GM23338 (cell line): Measurements from ENCODE around the gene SHISAL1. TPM values are rescaled to one million over a fixed set of nuclear protein-coding genes. Genes with fewer than 3 reads are reported as not detected.

ENCODE experiments used
- ATAC-seq: fragments of 200-7000 bp; cut with Tn5 transposase; 3 replicates; pipeline ENCODE4 v1.9.1; 2020
- DNase-seq: peaks from one replicate; pipeline ENCODE4 v3.0.0-alpha.2; 2015; ENCODE audit warnings: low spot score
- H2AFZ ChIP-seq: fragments of 200-600 bp; sonication (generic); 2 replicates; pipeline ENCODE4 v1.8.0; 2016; ENCODE audit warnings: antibody characterized with exemption, mild to moderate bottlenecking, moderate library complexity
- H3F3A ChIP-seq: fragments of 200-600 bp; sonication (generic); replicated peaks from 2 replicates; pipeline ENCODE4 v1.8.0; 2017; ENCODE audit warnings: antibody characterized with exemption, mixed run types, low read depth
- H3K27ac ChIP-seq: fragments of 200-600 bp; sonication (generic); 2 replicates; pipeline ENCODE4 v1.6.1; 2016; ENCODE audit warnings: low read depth
- H3K27me3 ChIP-seq: fragments of 200-600 bp; sonication (generic); 2 replicates; pipeline ENCODE4 v1.8.0; 2016; ENCODE audit warnings: mild to moderate bottlenecking, mixed run types, moderate library complexity; ENCODE audit not compliant: insufficient read depth
- H3K36me3 ChIP-seq: fragments of 200-600 bp; sonication (generic); 2 replicates; pipeline ENCODE4 v1.8.0; 2016; ENCODE audit warnings: mild to moderate bottlenecking; ENCODE audit not compliant: insufficient read depth
- H3K4me1 ChIP-seq: fragments of 200-600 bp; sonication (generic); 2 replicates; pipeline ENCODE4 v1.8.0; 2016; ENCODE audit warnings: mild to moderate bottlenecking, moderate library complexity; ENCODE audit not compliant: insufficient read depth
- H3K4me2 ChIP-seq: fragments of 200-600 bp; sonication (generic); 2 replicates; pipeline ENCODE4 v1.7.1; 2017; ENCODE audit warnings: mixed run types
- H3K4me3 ChIP-seq: fragments of 200-600 bp; sonication (generic); 2 replicates; pipeline ENCODE4 v1.6.1; 2016; ENCODE audit warnings: mixed run types
- H3K79me2 ChIP-seq: fragments of 200-600 bp; sonication (generic); replicated peaks from 2 replicates; pipeline ENCODE4 v1.8.0; 2017; ENCODE audit warnings: mild to moderate bottlenecking; ENCODE audit not compliant: insufficient read depth
- H3K9me2 ChIP-seq: fragments of 200-600 bp; sonication (generic); 2 replicates; pipeline ENCODE4 v1.8.0; 2017; ENCODE audit not compliant: insufficient read depth
- H4K20me1 ChIP-seq: fragments of 200-600 bp; sonication (generic); replicated peaks from 2 replicates; pipeline ENCODE4 v1.8.0; 2017; ENCODE audit warnings: mild to moderate bottlenecking; ENCODE audit not compliant: insufficient read depth
- H3K27ac Mint-ChIP-seq: 2 replicates; pipeline ENCODE4 v1.8.0; 2020; ENCODE audit warnings: inconsistent platforms, mild to moderate bottlenecking, moderate library complexity, mixed read lengths
- H3K27me3 Mint-ChIP-seq: 3 replicates; pipeline ENCODE4 v1.8.0; 2022; ENCODE audit warnings: low read depth, mild to moderate bottlenecking, moderate library complexity, mixed read lengths, inconsistent platforms; ENCODE audit not compliant: insufficient read depth, poor library complexity
- H3K36me3 Mint-ChIP-seq: 3 replicates; pipeline ENCODE4 v1.8.0; 2021; ENCODE audit warnings: low read depth, mild to moderate bottlenecking, inconsistent platforms, moderate library complexity, mixed read lengths
- H3K4me1 Mint-ChIP-seq: 3 replicates; pipeline ENCODE4 v1.8.0; 2020; ENCODE audit warnings: mild to moderate bottlenecking, inconsistent platforms, mixed read lengths
- H3K4me3 Mint-ChIP-seq: 3 replicates; pipeline ENCODE4 v1.8.0; 2021; ENCODE audit warnings: moderate library complexity, mild to moderate bottlenecking, inconsistent platforms, mixed read lengths
- H3K9me3 Mint-ChIP-seq: 3 replicates; pipeline ENCODE4 v1.8.0; 2020; ENCODE audit warnings: moderate library complexity, mild to moderate bottlenecking, inconsistent platforms, mixed read lengths
- CREB1 ChIP-seq: fragments of 250-450 bp; sonication (Bioruptor Pico); IDR thresholded peaks from 2 replicates; pipeline ENCODE4 v1.5.0; 2020; ENCODE audit warnings: low read depth, mild to moderate bottlenecking, moderate library complexity
- CTCF ChIP-seq, 2 experiments: fragments of 200-600 bp in 1 of 2; sonication (generic) in 1 of 2; conservative IDR thresholded peaks; 2 replicates each; pipeline versions ENCODE4 v1.5.1 to v1.6.1; 2016 to 2017; ENCODE audit warnings: antibody characterized with exemption in 2 of 2, low read depth in 2 of 2, mild to moderate bottlenecking in 2 of 2, moderate library complexity in 1 of 2
- ETS1 ChIP-seq: IDR thresholded peaks from 2 replicates; pipeline ENCODE4 v1.6.1; 2016; ENCODE audit warnings: antibody characterized with exemption
- EZH2 ChIP-seq: fragments of 200-600 bp; sonication (generic); IDR thresholded peaks from one replicate; pipeline ENCODE4 v1.8.0; 2017; ENCODE audit warnings: antibody characterized with exemption, mild to moderate bottlenecking, low read depth; ENCODE audit not compliant: unreplicated experiment
- EZH2phosphoT487 ChIP-seq: fragments of 200-600 bp; sonication (generic); IDR thresholded peaks from one replicate; pipeline ENCODE4 v1.8.1; 2018; ENCODE audit warnings: antibody characterized with exemption; ENCODE audit not compliant: unreplicated experiment
- JUNB ChIP-seq: IDR thresholded peaks from one replicate; pipeline ENCODE4 v1.6.1; 2016; ENCODE audit warnings: antibody characterized with exemption; ENCODE audit not compliant: unreplicated experiment
- NANOG ChIP-seq: IDR thresholded peaks from 2 replicates; pipeline ENCODE4 v1.6.1; 2016; ENCODE audit warnings: antibody characterized with exemption, borderline replicate concordance
- POLR2AphosphoS5 ChIP-seq: IDR thresholded peaks from 2 replicates; pipeline ENCODE4 v1.6.1; 2016; ENCODE audit warnings: antibody characterized with exemption, low read depth
- REST ChIP-seq: IDR thresholded peaks from one replicate; pipeline ENCODE4 v1.6.1; 2018; ENCODE audit warnings: antibody characterized with exemption; ENCODE audit not compliant: unreplicated experiment
- STAT1 ChIP-seq: IDR thresholded peaks from one replicate; pipeline ENCODE4 v1.6.1; 2016; ENCODE audit warnings: antibody characterized with exemption; ENCODE audit not compliant: unreplicated experiment
- ZNF114 ChIP-seq: fragments of 250-450 bp; sonication (Bioruptor Pico); IDR thresholded peaks from 2 replicates; pipeline ENCODE4 v1.5.0; 2020; ENCODE audit warnings: mild to moderate bottlenecking, moderate library complexity
- ZNF331 ChIP-seq: fragments of 250-450 bp; sonication (Bioruptor Pico); IDR thresholded peaks from 2 replicates; pipeline ENCODE4 v1.5.0; 2020; ENCODE audit warnings: low read depth, mild to moderate bottlenecking, moderate library complexity
- ZNF462 ChIP-seq: fragments of 250-450 bp; sonication (Bioruptor Pico); IDR thresholded peaks from 2 replicates; pipeline ENCODE4 v1.5.0; 2020; ENCODE audit warnings: mild to moderate bottlenecking, moderate library complexity
- polyA plus RNA-seq: library from polyadenylated mRNA; unstranded; fragments of >200 nt; fragmentation: Nextera tagmentation; extraction: Ambion mirVana; gene quantifications from 2 replicates; pipeline ENCODE4 v1.2.1, GENCODE V29; 2016
- total RNA-seq: library from RNA; depleted of rRNA; stranded (reverse); fragments of >200 nt; shearing (Covaris generic); gene quantifications from 2 replicates; pipeline ENCODE4 v1.2.3, GENCODE V29; 2014

The SHISAL1 gene
- total and polyA plus RNA-seq, 2 experiments from 2014 or later, result 0.71 to 3.4 TPM

- Histone ChIP-seq H3K27me3 (no peaks in the 10 kb centered on the region), H3F3A (no peaks in the 10 kb centered on the region), H3K27ac (no peak overlapping the region), H3K4me2 (no peak overlapping the region), H3K9me2 (no peaks in the 10 kb centered on the region), H4K20me1 (no peaks in the 10 kb centered on the region), H3K4me1 (no peaks in the 10 kb centered on the region), H2AFZ (no peak overlapping the region), H3K4me3 (no peak overlapping the region), H3K79me2 (no peaks in the 10 kb centered on the region), H3K36me3 (no peaks in the 10 kb centered on the region)
- DNase-seq (no peak), ATAC-seq (no peak)
- no peak overlapping the region for H3K4me3 Mint-ChIP-seq
- peaks cover 6% of the 10 kb centered on the region for H3K27me3 Mint-ChIP-seq
- H3K4me1 Mint-ChIP-seq, result peaks cover 2% of the 10 kb centered on the region; the same call in 1 of the 3 replicates
- peaks cover 3% of the 10 kb centered on the region; the same call in 1 of the 3 replicates for H3K9me3 Mint-ChIP-seq
- H3K27ac Mint-ChIP-seq, result no peak overlapping the region
- TF ChIP-seq ETS1 (no peak), ZNF462 (CRISPR knock-in tag) (no peak), NANOG (no peak), ZNF331 (CRISPR knock-in tag) (no peak), JUNB (no peak), ZNF114 (no peak), POLR2AphosphoS5 (no peak), EZH2phosphoT487 (no peak), REST (no peak), EZH2 (no peak), CTCF (conservative IDR thresholded peaks at IDR 0.05; ENCODE audit: low read depth in 2 of 2) (no peak), CREB1 (CRISPR knock-in tag) (no peak), STAT1 (no peak)
- no peaks in the 10 kb centered on the region for H3K36me3 Mint-ChIP-seq
These were observed 106.5 kb downstream of the SHISAL1 start for GRCh38 chr22:44206330-44206645.
